HG02885 (cell line): ENCODE measurements around the gene DIRAS3.
"Not testable (repeated sequence)": the region's sequence is repeated elsewhere in the genome, so short reads cannot be mapped to it uniquely, and the experiment has no call there.

Experiments
- ATAC-seq: cut with Tn5 transposase; IDR thresholded peaks from one replicate; pipeline ENCODE4 v1.9.1; 2021; ENCODE audit warnings: mild to moderate bottlenecking; ENCODE audit not compliant: unreplicated experiment, poor library complexity

The DIRAS3 gene, protein sequence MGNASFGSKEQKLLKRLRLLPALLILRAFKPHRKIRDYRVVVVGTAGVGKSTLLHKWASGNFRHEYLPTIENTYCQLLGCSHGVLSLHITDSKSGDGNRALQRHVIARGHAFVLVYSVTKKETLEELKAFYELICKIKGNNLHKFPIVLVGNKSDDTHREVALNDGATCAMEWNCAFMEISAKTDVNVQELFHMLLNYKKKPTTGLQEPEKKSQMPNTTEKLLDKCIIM

DNA sequence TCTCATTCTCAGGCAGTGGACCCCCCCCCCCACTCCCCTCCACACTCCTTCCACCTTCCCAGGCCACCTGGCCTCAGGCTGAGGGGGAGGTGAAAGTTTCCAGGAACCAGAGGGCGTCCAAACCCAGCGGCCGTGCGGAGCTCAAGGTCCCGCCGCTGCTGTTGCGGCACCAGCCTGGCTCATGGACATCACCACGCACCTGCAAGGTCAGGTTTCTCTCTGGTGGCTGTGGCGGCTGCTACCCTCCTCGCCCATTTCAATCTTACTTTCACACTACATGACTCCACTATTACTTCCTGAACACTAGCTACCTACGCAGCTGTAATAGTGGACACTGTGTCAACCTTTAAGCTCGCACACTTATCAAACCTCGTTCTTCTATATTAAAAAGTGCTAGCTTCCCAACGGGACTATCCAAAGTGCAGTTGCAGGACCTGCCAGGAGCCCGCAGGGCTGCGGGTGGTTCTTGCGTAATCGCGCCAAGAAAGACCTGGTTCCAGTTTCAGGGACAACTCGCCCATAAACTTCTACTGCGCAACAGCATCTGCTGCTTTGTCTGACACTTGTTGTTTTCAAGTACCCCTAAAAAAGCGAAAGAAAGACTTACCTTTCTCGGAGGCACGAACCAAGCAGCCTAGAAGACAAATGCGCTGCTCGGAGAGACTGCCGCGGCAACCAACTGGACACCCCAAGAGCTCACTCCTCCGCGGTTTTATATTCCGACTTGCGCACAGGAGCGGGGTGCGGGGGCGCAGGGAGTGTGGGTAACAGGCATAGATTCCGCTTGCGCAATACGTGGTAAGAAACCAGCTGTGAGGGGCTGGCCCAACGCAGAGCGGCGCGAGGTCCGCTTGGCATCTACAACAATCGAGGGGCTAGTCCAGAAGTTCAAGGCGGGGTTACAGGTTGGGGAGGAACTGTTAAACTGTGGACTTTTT is at the start of gene DIRAS3:
TSS of gene DIRAS3 (minus strand) at position 687 of the 938 bp plus-strand sequence. CDS start 3,330 bp downstream, outside the sequence.
- ATAC-seq = no peak

DNA sequence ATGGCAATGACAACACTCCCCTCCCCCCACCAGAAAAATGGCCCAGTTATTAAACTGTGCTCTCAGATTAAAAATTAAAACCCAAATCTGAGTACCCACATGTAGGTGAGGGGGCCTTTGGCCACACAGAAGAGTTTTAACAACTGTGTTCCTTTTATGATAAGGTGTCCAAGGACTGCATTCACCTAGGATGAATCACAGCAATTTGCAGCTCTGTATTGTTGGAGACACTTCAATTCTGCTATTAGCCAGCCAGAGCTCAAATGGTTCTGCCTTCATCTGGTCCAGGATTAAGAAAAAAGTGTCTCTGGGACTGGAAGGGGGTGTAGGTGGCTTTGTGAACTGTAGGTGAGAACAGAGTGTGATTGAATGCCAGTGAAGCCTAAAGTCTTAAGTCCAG is 43.3 kb upstream of the DIRAS3 start:
- ATAC-seq = no peak

DNA sequence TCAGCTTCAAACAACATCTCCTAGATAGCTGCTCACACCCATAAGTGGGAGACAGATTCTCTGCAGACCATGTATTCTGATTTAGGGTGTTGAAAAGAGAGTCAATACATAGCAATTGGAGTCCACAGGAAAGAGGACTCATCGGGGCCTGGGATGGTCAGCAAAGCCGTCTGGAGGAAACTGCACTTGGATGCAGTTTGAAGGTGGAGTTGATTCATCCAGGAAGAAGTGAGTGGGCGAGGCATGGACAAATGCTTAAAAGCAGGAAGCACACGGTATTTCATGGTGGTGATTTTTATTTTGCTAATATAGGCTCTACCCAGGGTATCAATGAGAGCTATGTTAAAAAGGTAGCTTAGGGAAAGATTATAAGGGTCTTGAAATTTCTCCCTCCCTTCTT is 36.8 kb upstream of the DIRAS3 start:
- no peak for ATAC-seq

DNA sequence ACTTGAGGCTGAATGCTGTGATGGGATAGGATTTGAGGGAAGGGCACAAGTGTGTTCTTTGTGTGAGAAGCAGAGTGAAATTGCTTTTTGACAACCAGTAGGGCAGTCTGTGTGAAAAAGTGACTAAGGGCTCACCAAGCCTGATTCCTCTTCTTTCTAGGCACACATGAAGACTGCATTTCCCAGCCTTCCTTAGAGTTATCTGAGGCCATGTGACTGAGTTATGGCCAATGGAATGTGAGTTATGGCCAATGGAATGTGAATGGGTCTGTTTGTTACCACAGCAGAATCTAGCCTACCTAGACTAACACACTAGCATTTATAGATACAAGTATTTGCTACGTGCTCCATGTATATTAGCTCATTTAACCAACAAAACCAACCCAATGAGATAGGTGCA is 35.3 kb upstream of the DIRAS3 start:
- no peak for ATAC-seq

DNA sequence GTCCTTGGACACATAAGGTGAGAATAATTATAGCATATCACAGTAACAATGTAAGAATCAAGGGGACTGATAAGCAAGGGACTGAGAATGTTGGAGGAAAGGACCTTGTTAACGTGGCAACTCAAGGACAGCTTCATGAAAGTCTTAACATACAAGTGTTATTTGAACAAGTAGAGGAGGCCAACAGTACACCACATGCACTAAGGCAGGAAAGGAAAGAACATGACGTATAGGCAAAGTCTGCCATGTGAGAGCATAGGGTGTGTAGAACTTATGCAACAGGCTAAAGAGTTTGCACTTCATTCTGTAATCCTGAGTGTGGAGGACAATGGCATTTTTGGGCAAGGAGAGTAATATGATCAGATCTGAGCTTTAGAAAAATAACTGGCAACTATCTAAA is 33.3 kb upstream of the DIRAS3 start:
- ATAC-seq = no peak

DNA sequence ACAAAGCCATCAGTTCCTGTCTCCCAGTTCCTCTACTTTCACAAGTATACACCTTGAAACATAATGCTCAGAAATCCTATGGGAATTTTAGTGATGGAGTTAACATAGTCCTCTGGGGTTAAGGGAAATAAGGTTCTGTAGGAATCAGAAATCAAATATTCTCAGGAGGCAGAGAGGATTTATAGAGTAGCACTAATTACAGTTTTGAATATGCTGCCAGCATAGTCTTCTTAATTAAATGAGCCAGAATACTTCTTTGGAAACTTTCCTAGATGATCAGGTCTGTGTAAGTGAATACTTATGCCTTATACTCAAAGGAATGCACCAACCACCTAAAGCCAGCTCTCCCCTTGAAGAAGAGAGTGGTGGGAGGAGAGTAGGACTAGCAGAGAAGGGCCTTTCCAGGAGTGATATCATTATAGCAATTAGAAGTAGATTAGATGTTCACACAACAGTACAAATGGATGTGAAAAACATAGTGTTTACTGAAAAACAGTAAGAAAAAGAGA is 31.4 kb upstream of the DIRAS3 start:
- no peak for ATAC-seq

DNA sequence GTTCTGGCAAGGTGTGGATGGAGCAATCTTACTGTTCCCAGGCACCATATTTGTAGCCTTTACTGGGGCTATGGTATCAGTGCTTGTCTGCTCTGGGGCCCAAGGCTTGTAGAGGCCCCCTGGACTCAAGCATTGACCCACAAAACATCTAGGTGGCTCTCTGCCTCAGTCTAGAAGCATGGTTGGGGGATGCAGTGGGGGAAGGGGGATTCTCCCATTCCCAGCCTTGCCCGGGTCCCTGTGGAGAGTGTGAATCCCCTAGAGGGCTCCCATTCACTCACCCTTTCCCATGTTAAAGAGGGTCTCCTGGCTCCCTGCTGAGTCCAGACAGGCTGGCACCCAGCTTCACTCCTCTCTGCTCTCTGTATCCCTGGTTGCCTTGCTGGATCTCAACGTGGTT is 28.2 kb upstream of the DIRAS3 start:
- no peak for ATAC-seq

DNA sequence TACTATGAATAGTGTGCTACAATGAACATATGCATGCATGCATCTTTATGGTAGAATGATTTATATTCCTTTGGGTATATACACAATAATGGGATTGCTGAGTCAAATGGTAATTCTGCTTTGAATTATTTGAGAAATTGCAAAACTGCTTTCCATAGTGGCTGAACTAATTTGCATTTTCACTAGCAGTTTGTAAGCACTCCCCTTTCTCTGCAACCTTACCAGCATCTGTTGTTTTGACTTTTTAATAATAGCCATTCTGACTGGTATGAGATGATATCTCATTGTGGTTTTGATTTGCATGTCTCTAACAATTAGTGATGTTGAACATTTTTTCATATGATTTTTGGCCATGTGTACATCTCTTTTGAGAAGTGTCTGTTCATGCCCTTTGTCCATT is 24.0 kb upstream of the DIRAS3 start:
- no peak for ATAC-seq

DNA sequence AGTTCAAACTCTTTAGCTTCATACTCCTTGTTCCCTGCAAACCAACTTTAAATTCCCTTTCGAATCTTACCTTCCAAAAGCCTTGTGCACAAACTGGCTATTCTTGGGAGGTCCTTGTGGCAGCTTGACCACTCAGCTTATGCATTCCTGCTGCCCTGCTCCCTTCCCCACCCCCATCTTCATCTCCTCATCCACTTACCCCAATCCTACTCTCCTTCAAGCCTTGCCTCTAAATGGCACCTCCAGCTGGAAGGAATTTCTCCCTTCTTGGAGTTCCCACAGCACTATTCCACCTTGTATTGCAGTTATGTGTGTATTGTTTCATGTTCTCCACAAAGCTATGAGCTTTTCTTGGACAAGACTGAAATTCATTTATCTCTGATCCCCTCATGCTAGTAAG is 15.3 kb upstream of the DIRAS3 start:
- no peak for ATAC-seq

DNA sequence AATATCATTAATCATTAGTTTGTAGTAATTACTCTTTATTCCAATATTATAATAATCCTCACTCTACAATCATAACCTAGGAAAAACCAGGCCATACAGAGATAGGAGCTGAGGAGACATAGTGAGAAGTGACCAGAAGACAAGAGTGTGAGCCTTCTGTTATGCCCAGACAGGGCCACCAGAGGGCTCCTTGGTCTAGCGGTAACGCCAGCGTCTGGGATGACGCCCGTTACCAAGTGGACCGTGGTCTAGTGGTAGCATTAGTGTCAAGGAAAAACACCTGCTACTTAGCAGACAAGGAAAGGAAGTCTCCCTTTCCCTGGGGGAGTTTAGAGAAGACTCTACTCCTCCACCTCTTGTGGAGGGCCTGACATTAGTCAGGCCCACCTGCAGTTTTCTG is 7.6 kb upstream of the DIRAS3 start:
- not testable (repeated sequence) for ATAC-seq

DNA sequence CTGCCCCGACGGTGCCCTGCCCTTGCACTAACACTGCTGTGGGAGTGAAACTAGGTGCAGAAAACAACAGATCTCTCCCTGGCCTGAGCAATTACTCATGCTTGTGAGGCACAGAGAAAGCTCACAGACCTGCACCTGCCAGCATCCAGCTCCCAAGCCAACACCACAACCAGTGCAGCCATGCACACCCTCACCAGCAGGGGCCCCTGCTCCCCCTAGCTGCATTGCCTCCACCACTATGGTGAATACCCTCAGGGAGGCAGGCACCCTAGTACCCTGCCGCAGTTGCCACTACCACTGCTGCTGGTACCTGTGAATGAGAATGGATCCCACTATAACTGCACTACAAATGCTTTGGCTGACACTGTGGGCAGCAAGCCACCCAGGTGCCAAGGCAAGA is 7.1 kb upstream of the DIRAS3 start:
- no peak for ATAC-seq

DNA sequence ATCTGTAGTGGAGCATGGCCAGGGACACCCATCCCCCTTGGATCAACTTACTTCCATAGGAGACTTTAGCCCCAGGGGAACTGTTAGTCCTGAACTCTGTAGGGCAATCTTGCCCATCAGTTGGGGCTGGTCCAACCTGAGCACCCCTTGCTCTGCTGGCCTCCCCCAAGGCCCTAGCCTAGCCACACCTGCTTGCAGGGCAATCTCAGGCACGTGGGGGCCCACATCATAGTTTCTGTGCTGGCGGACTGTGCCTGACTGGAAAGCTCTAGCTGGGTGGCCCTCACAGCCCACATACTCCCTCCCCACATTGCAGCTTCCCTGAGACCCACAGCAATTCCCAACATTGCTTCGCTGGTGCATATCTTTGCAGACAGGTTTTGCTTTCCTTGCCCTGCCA is 6.6 kb upstream of the DIRAS3 start:
- no peak for ATAC-seq

DNA sequence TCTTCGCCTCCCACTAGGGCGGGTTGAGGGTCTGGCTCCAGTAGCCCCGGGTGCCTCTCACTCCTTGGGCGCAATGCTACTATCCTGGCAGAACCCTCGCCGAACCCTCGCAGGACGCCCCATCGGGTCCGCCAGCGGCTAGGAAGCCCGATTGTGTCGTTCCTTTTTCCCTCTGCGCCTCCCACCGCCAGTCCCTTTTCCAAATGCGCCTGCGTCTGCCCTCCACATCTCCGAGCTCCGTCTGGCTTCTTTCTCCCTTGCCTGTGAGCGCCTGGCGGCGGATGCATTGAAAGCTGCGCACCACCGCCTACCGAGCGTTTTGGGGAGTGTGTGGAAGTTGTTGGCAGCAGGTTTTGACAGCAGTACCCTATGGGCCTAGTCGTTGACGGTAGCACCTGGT is 1.0 kb upstream of the DIRAS3 start:
- no peak for ATAC-seq

DNA sequence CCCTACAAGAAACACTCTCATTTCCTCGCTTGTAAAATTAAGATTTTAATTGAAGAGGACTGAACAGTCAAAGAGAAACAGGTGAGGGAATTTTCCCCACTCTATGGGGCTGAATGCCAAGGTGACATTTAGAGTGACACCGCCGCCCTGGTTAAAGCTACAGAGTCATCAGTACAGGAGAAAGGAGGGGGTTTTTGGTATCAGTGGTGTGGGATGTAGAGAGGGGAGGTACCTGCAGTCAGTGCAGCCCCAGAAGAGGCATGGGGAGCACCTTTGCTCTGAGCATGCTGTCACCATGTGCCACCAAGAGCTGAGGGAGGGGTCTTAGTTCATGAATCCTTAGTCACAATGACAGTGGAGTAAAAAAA is 2.8 kb downstream of the DIRAS3 start:
- ATAC-seq = no peak

DNA sequence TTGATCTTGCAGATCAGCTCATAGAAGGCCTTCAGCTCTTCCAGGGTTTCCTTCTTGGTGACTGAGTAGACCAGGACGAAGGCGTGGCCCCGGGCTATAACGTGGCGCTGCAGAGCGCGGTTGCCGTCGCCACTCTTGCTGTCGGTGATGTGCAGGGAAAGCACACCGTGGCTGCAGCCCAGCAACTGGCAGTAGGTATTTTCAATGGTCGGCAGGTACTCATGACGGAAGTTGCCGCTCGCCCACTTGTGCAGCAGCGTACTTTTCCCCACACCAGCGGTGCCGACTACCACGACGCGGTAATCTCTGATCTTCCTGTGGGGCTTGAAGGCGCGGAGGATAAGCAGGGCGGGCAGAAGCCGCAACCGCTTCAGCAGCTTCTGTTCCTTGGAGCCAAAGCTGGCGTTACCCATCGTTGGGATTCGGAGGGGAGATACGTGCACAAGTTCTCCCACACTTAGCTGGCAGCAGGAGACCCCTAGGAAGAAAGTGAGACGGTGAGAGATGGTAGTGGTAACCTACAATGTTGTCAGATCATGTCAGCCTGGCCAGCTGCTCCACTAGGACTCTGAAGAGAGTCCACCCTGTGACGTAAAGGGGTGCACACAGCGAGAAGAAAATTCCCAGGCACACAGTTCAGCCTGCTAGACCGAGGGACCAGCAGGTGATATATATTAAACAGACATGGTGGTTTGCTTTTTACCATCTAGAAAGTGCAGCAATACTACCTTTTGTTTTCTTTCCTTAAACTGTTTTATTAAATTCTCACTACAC is 3.4 kb downstream of the DIRAS3 start:
- ATAC-seq = no peak

DNA sequence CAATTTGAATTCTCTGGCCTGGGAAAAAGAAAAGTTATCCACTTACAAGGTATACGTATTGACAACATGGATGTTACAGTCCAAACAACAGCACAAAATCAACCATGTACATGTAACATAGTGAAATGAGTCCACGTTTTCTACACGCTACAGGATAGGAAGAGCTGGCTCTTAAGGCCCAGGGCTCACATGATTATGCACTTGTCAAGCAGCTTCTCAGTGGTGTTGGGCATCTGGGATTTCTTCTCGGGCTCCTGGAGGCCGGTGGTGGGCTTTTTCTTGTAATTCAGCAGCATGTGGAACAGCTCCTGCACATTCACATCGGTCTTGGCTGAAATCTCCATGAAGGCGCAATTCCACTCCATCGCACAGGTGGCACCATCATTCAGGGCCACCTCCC is 4.0 kb downstream of the DIRAS3 start:
- ATAC-seq = no peak

DNA sequence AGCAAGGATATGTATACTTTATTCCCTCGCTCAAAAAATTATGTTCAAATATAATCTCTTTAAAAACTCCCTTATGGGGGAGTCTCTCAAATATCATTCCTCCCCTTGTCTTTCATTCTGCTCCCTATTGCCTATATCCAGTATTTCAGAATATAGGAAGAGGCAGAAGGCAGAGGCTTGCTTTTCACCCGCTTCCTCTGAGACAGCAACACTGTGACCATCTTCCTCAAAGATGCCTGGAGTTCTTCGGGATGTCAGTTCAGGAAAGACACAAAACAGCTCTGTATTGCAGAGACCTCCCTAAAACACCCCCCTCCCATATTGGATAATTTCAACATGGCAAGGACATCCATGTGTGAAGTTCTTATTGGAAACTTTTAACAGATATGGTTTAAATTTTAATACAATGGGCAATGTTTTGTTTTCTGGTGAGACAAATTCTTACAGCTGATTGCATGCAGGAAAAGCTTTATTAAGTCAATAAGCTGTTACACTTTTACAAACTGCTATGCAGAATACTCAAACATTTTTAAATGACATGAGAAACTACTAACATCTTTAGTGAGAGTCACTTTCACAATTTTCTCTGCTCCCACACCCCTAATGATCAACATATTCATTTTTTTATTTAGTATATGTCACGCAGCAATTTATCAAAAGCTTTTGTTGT is 4.8 kb downstream of the DIRAS3 start:
- no peak for ATAC-seq

DNA sequence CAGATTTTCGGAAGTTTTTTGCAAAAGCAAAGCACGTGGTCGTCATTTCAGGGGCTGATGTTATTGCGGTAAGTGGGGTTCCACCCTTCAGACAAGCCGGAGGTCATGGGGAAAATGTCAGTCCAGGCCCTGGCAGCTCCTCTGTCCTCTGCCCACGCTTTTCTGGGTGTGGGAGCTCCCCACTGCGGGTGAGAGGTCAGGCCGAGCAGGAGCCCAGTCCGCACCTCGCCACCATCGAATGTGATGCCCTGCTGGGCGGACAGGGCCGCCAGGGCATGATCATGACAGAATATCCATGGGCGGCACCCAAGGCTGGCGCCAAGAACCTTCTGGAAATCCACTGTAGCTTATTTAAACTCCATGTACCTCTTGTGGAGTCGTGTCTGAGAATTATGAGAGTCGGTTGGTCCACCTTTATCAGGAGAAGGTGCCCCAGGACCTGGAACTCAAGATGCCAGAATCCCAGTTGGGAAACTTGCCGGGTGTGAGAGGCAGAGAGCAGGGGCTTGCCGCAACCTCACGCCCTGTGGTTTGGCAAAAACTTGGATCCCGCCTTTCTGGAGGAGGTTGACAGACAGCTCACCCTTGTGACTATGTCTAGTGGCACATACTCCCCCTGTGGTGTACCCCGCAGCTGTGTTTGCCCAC is 6.9 kb downstream of the DIRAS3 start:
- ATAC-seq = no peak

DNA sequence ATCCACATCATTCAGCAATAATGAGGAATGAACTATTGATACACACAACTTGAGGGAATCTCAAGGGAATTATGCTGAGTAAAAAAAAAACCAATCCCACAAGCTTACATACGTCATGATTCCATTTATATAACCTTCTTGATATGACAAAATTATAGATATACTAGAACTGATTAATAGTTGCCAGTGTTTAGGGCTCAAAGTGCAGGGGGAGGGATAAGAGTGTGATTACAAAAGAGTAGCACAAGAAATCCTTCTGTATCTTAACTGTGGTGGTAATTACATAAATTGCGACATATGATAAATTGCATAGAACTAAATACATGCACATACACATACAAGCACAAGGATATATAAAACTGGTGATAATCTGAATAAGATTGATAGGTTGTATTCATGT is 13.5 kb downstream of the DIRAS3 start:
- no peak for ATAC-seq

DNA sequence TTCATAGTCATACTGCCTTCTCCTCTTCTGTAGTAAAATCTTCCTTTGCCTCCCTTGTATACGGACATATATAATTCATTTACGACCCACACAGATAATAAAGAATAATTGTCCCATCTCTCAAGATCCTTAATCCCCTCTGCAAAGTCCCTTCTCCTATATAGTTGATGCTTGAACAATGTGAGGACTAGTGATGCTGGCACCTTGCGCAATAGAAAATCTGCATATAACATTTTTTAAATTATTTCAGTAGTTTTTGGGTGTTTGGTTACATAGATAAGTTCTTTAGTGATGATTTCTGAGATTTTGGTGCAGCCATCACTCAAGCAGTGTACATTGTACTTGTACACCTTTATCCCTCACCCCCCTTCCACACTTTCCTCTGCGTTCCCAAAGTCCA is 21.0 kb downstream of the DIRAS3 start:
- ATAC-seq = no peak
